HEK293 (cell line): Measurements from ENCODE around the gene ITGB8.

Source experiments
- CTCF ChIA-PET: fragments of 350-600 bp; formaldehyde crosslinking; extraction: SDS; loops from one replicate; lab custom pipeline; 2021; ENCODE audit warnings: antibody characterized with exemption; lab: Yijun Ruan, JAX
- POLR2A ChIA-PET: fragments of 300-600 bp; formaldehyde crosslinking; extraction: SDS; loops from one replicate; lab custom pipeline; 2020; ENCODE audit warnings: antibody characterized with exemption, inconsistent platforms; lab: Yijun Ruan, JAX
- H3K27ac ChIP-seq: fragments of 200-500 bp; sonication (Bioruptor generic); 2 replicates; pipeline ENCODE4 v1.5.1; 2014; ENCODE audit warnings: low read depth, low read length, control low read depth, inconsistent platforms; ENCODE audit errors: extremely low read depth
- H3K36me3 ChIP-seq, 2 experiments: fragments of 200-500 bp in 1 of 2; sonication (Bioruptor generic) in 1 of 2; 1 replicate in 1 of 2; 2 replicates in 1 of 2; pipeline ENCODE4 v1.5.1; 2014 to 2017; ENCODE audit warnings: inconsistent platforms in 2 of 2, low read length in 2 of 2; ENCODE audit not compliant: control insufficient read depth in 2 of 2, insufficient read depth in 1 of 2
- H3K4me1 ChIP-seq: fragments of 200-500 bp; sonication (Bioruptor generic); 2 replicates; pipeline ENCODE4 v1.5.1; 2014; ENCODE audit warnings: mild to moderate bottlenecking, low read length, inconsistent platforms; ENCODE audit not compliant: control insufficient read depth, insufficient read depth
- H3K4me3 ChIP-seq: 2 replicates; pipeline ENCODE4 v1.5.1; 2011; ENCODE audit warnings: low read depth, mild to moderate bottlenecking, control low read depth, low read length, moderate library complexity
- H3K9me3 ChIP-seq: fragments of 200-500 bp; sonication (Bioruptor generic); 2 replicates; pipeline ENCODE4 v1.5.1; 2014; ENCODE audit warnings: low read depth, low read length, inconsistent platforms; ENCODE audit not compliant: control insufficient read depth, insufficient read depth
- ATF2 ChIP-seq: fragments of 450-650 bp; formaldehyde crosslinking; IDR thresholded peaks from 2 replicates; pipeline ENCODE4 v1.5.1; 2016; ENCODE audit warnings: missing biosample characterization, missing genetic modification characterization, low read depth
- HOXA7 ChIP-seq: sonication (generic); formaldehyde crosslinking; IDR thresholded peaks from 2 replicates; pipeline ENCODE4 v1.8.1; 2022; ENCODE audit warnings: missing genetic modification reagents, borderline replicate concordance
- HOXC10 ChIP-seq: sonication (generic); formaldehyde crosslinking; IDR thresholded peaks from 2 replicates; pipeline ENCODE4 v1.8.1; 2023; ENCODE audit warnings: mild to moderate bottlenecking, missing genetic modification reagents
- KLF16 ChIP-seq: fragments of 450-650 bp; formaldehyde crosslinking; IDR thresholded peaks from 2 replicates; pipeline ENCODE4 v1.5.1; 2017; ENCODE audit warnings: missing biosample characterization, missing genetic modification characterization
- MEIS1 ChIP-seq: sonication (generic); formaldehyde crosslinking; IDR thresholded peaks from 2 replicates; pipeline ENCODE4 v1.8.1; 2022; ENCODE audit warnings: missing genetic modification reagents, mild to moderate bottlenecking, borderline replicate concordance
- OSR2 ChIP-seq: fragments of 450-650 bp; formaldehyde crosslinking; IDR thresholded peaks from 2 replicates; pipeline ENCODE4 v1.5.1; 2016; ENCODE audit warnings: missing biosample characterization, missing genetic modification characterization
- REST ChIP-seq: fragments of 450-650 bp; formaldehyde crosslinking; IDR thresholded peaks from 2 replicates; pipeline ENCODE4 v1.5.1; 2016; ENCODE audit warnings: missing biosample characterization, missing genetic modification characterization
- ZFHX2 ChIP-seq: fragments of 450-650 bp; formaldehyde crosslinking; conservative IDR thresholded peaks from 2 replicates; pipeline ENCODE4 v1.5.1; 2016; ENCODE audit warnings: missing biosample characterization, missing genetic modification characterization
- ZFP69B ChIP-seq: fragments of 450-650 bp; formaldehyde crosslinking; IDR thresholded peaks from 2 replicates; pipeline ENCODE4 v1.5.1; 2016; ENCODE audit warnings: missing biosample characterization, missing genetic modification characterization
- ZNF112 ChIP-seq: fragments of 450-650 bp; formaldehyde crosslinking; IDR thresholded peaks from 2 replicates; pipeline ENCODE4 v1.5.0; 2017; ENCODE audit warnings: missing biosample characterization, missing genetic modification characterization
- ZNF221 ChIP-seq: fragments of 450-650 bp; formaldehyde crosslinking; IDR thresholded peaks from 2 replicates; pipeline ENCODE4 v1.5.1; 2017; ENCODE audit warnings: missing biosample characterization, missing genetic modification characterization, borderline replicate concordance
- ZNF292 ChIP-seq: fragments of 450-650 bp; formaldehyde crosslinking; IDR thresholded peaks from 2 replicates; pipeline ENCODE4 v1.5.1; 2016; ENCODE audit warnings: low read depth, missing biosample characterization, missing genetic modification characterization, borderline replicate concordance
- ZNF302 ChIP-seq: fragments of 450-650 bp; formaldehyde crosslinking; IDR thresholded peaks from 2 replicates; pipeline ENCODE4 v1.5.1; 2016; ENCODE audit warnings: missing biosample characterization, missing genetic modification characterization, low read depth
- ZNF362 ChIP-seq: fragments of 450-650 bp; formaldehyde crosslinking; IDR thresholded peaks from 2 replicates; pipeline ENCODE4 v1.5.1; 2016; ENCODE audit warnings: missing biosample characterization, missing genetic modification characterization
- ZNF48 ChIP-seq: fragments of 450-650 bp; formaldehyde crosslinking; IDR thresholded peaks from 2 replicates; pipeline ENCODE4 v1.5.1; 2016; ENCODE audit warnings: missing biosample characterization, missing genetic modification characterization
- ZNF501 ChIP-seq: fragments of 450-650 bp; formaldehyde crosslinking; IDR thresholded peaks from 2 replicates; pipeline ENCODE4 v1.5.1; 2016; ENCODE audit warnings: missing biosample characterization, missing genetic modification characterization
- ZNF514 ChIP-seq: fragments of 450-650 bp; formaldehyde crosslinking; IDR thresholded peaks from 2 replicates; pipeline ENCODE4 v1.5.1; 2016; ENCODE audit warnings: missing biosample characterization, missing genetic modification characterization
- ZNF529 ChIP-seq: fragments of 450-650 bp; formaldehyde crosslinking; IDR thresholded peaks from 2 replicates; pipeline ENCODE4 v1.5.1; 2017; ENCODE audit warnings: missing genetic modification characterization, missing biosample characterization; ENCODE audit not compliant: insufficient replicate concordance
- ZNF544 ChIP-seq: fragments of 450-650 bp; formaldehyde crosslinking; IDR thresholded peaks from 2 replicates; pipeline ENCODE4 v1.5.0; 2017; ENCODE audit warnings: missing biosample characterization, missing genetic modification characterization
- ZNF580 ChIP-seq: fragments of 450-650 bp; formaldehyde crosslinking; IDR thresholded peaks from 2 replicates; pipeline ENCODE4 v1.5.1; 2016; ENCODE audit warnings: missing biosample characterization, missing genetic modification characterization
- ZNF596 ChIP-seq: fragments of 450-650 bp; IDR thresholded peaks from 2 replicates; pipeline ENCODE4 v1.5.0; 2018; ENCODE audit warnings: missing biosample characterization, mild to moderate bottlenecking, missing genetic modification characterization, moderate library complexity
- ZNF624 ChIP-seq: fragments of 450-650 bp; formaldehyde crosslinking; IDR thresholded peaks from 2 replicates; pipeline ENCODE4 v1.5.1; 2017; ENCODE audit warnings: missing biosample characterization, missing genetic modification characterization
- ZNF645 ChIP-seq: fragments of 450-650 bp; formaldehyde crosslinking; IDR thresholded peaks from 2 replicates; pipeline ENCODE4; 2016; ENCODE audit warnings: missing biosample characterization, missing genetic modification characterization
- ZNF654 ChIP-seq: fragments of 450-650 bp; formaldehyde crosslinking; IDR thresholded peaks from 2 replicates; pipeline ENCODE4 v1.5.1; 2016; ENCODE audit warnings: low read depth, missing biosample characterization, missing genetic modification characterization
- ZNF660 ChIP-seq: fragments of 450-650 bp; IDR thresholded peaks from 2 replicates; pipeline ENCODE4 v1.5.1; 2018; ENCODE audit warnings: missing biosample characterization, mild to moderate bottlenecking, missing genetic modification characterization
- ZNF670 ChIP-seq: fragments of 450-650 bp; formaldehyde crosslinking; IDR thresholded peaks from 2 replicates; pipeline ENCODE4 v1.5.1; 2016; ENCODE audit warnings: missing biosample characterization, missing genetic modification characterization, low read depth
- ZNF701 ChIP-seq: fragments of 450-650 bp; formaldehyde crosslinking; IDR thresholded peaks from 2 replicates; pipeline ENCODE4 v1.5.1; 2016; ENCODE audit warnings: missing biosample characterization, missing genetic modification characterization
- ZNF707 ChIP-seq: fragments of 450-650 bp; formaldehyde crosslinking; IDR thresholded peaks from 2 replicates; pipeline ENCODE4 v1.5.1; 2016; ENCODE audit warnings: missing biosample characterization, missing genetic modification characterization
- ZXDB ChIP-seq: fragments of 450-650 bp; formaldehyde crosslinking; IDR thresholded peaks from 2 replicates; pipeline ENCODE4 v1.5.1; 2016; ENCODE audit warnings: missing biosample characterization, missing genetic modification characterization

Gene ITGB8

GRCh38 chr7:20393021-20393610, 62.4 kb downstream of the ITGB8 start:
- ChIA-PET POLR2A (no interaction called here), CTCF (interaction anchor here (1.2 kb wide), 1 partner anchor 63 kb away, joined by 3 read pairs; the partner anchor contains the start of gene ITGB8)
- H3K4me1 ChIP-seq: no peaks in the 10 kb centered on the region
- H3K9me3 ChIP-seq: no peaks in the 10 kb centered on the region
- no peak overlapping the region for H3K4me3 ChIP-seq
- no peaks in the 10 kb centered on the region; a peak in 2 of 3 replicates for H3K36me3 ChIP-seq
- no peak for TF ChIP-seq ZNF112 (tag by site-specific recombination)
- TF ChIP-seq ZNF660 (tag by site-specific recombination): no peak
- no peak for TF ChIP-seq MEIS1 (CRISPR knock-in tag)
- TF ChIP-seq ZNF701: no peak
- TF ChIP-seq ZNF529: no peak
- TF ChIP-seq HOXA7 (CRISPR knock-in tag): no peak
- TF ChIP-seq ZNF221 (tag by site-specific recombination): no peak
- TF ChIP-seq REST (tag by site-specific recombination): no peak
- TF ChIP-seq ZNF580 (tag by site-specific recombination): no peak
- no peak for TF ChIP-seq KLF16 (tag by site-specific recombination)
- TF ChIP-seq ZXDB (tag by site-specific recombination): no peak
- no peak for TF ChIP-seq ZNF624 (tag by site-specific recombination)
- no peak for TF ChIP-seq ZFHX2 (tag by site-specific recombination)
- TF ChIP-seq ZNF707 (tag by site-specific recombination): no peak
- TF ChIP-seq ZNF362: no peak
- TF ChIP-seq ZNF654 (tag by site-specific recombination): no peak
- TF ChIP-seq ZNF670 (tag by site-specific recombination): no peak
- TF ChIP-seq OSR2 (tag by site-specific recombination): no peak
- no peak overlapping the region for H3K27ac ChIP-seq

- Histone ChIP-seq H3K4me1 (no peaks in the 10 kb centered on the region), H3K36me3 (no peaks in the 10 kb centered on the region; a peak in 2 of 3 replicates), H3K27ac (no peak overlapping the region), H3K4me3 (no peak overlapping the region), H3K9me3 (no peaks in the 10 kb centered on the region)
- ChIA-PET CTCF (interaction anchor here (0.5 to 0.6 kb wide), 2 partner anchors 62 to 237 kb away, joined by 3 to 4 read pairs; no protein-coding TSS in a partner anchor), POLR2A (no interaction called here)
- TF ChIP-seq ZNF544 (tag by site-specific recombination): no peak
- TF ChIP-seq ATF2 (tag by site-specific recombination): no peak
- no peak for TF ChIP-seq HOXC10 (CRISPR knock-in tag)
- TF ChIP-seq ZNF292: no peak
- TF ChIP-seq ZNF302 (tag by site-specific recombination): no peak
- TF ChIP-seq ZNF514 (tag by site-specific recombination): no peak
- TF ChIP-seq ZNF501 (tag by site-specific recombination): no peak
- TF ChIP-seq ZFP69B: no peak
- TF ChIP-seq ZNF48 (tag by site-specific recombination): no peak
- TF ChIP-seq ZNF645: no peak
- no peak for TF ChIP-seq ZNF596 (tag by site-specific recombination)
Observed at GRCh38 chr7:20393616-20394015, 62.9 kb downstream of the ITGB8 start.
